Heart right ventricle (tissue), 16 donors: Measurements from ENCODE around the gene CAPN10. TPM values are rescaled to one million over a fixed set of nuclear protein-coding genes. Genes with fewer than 3 reads are reported as not detected.

ENCODE experiments used
- ATAC-seq, 8 donors: fragments of 200-7000 bp; cut with Tn5 transposase; one replicate each; pipeline ENCODE4 v1.9.1; 2020; ENCODE audit warnings: mild to moderate bottlenecking in 8 of 8, moderate library complexity in 8 of 8, moderate number of reproducible peaks in 1 of 8
- DNase-seq, 2 donors: peaks; one replicate each; pipeline ENCODE4 v3.0.0-alpha.2; 2020
- H3K27ac ChIP-seq, 10 donors: fragments of 200-600 bp; sonication (generic) in 2 of 10; one replicate each; pipeline versions ENCODE4 v1.5.0 to v1.8.0; 2020 to 2022; ENCODE audit warnings: mild to moderate bottlenecking in 3 of 10
- H3K27me3 ChIP-seq, 7 donors: fragments of 200-600 bp; one replicate each; pipeline ENCODE4 v1.8.0; 2021 to 2022; ENCODE audit warnings: mild to moderate bottlenecking in 2 of 7
- H3K36me3 ChIP-seq, 9 donors: fragments of 200-600 bp; sonication (generic) in 1 of 9; one replicate each; pipeline versions ENCODE4 v1.5.0 to v1.8.0; 2020 to 2022; ENCODE audit warnings: mild to moderate bottlenecking in 2 of 9
- H3K4me1 ChIP-seq, 9 donors: fragments of 200-600 bp; sonication (generic) in 1 of 9; one replicate each; pipeline versions ENCODE4 v1.5.0 to v1.8.0; 2020 to 2022; ENCODE audit warnings: mild to moderate bottlenecking in 4 of 9
- H3K4me3 ChIP-seq, 10 donors: fragments of 200-600 bp; sonication (generic) in 2 of 10; one replicate each; pipeline versions ENCODE4 v1.5.0 to v1.8.0; 2020 to 2022; ENCODE audit warnings: mild to moderate bottlenecking in 7 of 10, moderate library complexity in 2 of 10
- H3K9me3 ChIP-seq, 11 donors: fragments of 200-600 bp in 10 of 11; sonication (generic) in 2 of 11; one replicate each; pipeline versions ENCODE4 v1.5.0 to v1.8.0; 2013 to 2022; ENCODE audit warnings: mild to moderate bottlenecking in 2 of 11, control low read depth in 1 of 11, moderate library complexity in 1 of 11
- WGBS, 2 donors: extraction: QIAGEN DNeasy Blood & Tissue Kit; methylation state at CpG; one replicate each; pipeline ENCODE4 v1.1.7; 2013; ENCODE audit warnings: inconsistent platforms in 1 of 2; 5-methylcytosine and 5-hydroxymethylcytosine counted together
- intact Hi-C, 10 donors: fragments of 100-400 bp; cut with DNase I; formaldehyde crosslinking; loops; one replicate each; pipeline versions ENCODE4 v1.11.1 to v1.14.2; 2022
- polyA plus RNA-seq, 2 donors: library from polyadenylated mRNA; stranded (reverse); fragments of 200-250 nt; gene quantifications; one replicate each; pipeline ENCODE4 v1.2.3, GENCODE V29; 2013
- total RNA-seq, 10 donors: library from RNA; stranded (reverse); fragmentation: NEBNext Ultra II Directional in 3 of 10; extraction: Animal tissue kit (Norgen Biotek cat#: 25700) in 3 of 10; gene quantifications; one replicate each; pipeline versions ENCODE4 v1.2.1 to v1.2.4, GENCODE V29; 2021 to 2023
- TF ChIP-seq, protein P1 (sequence below), 9 donors: fragments of 200-600 bp; sonication (generic) in 2 of 9; IDR thresholded peaks; one replicate each; pipeline versions ENCODE4 v1.5.0 to v1.8.0; 2021 to 2022; ENCODE audit warnings: antibody characterized with exemption in 9 of 9, mild to moderate bottlenecking in 5 of 9, moderate library complexity in 1 of 9
- donor health status: Arrhythmogenic right ventricular cardiomyopathy.
- donor health status: ischemic (EF 13 %, LVEDD 7.1; RV severe dilation, severe dysfunction).
- donor health status: healthy with polysubstance abuse.
- donor health status: DM: no; HTN: yes; CAD: no.
- donor health status: DM: no; HTN: no; CAD: no.
- donor health status: ischemic (EF 25% LVEDD 6.9; RV normal size, moderate dysfunction).
- donor health status: ischemic (EF 25% LVEDD 5.7; RV mildly dilated, moderate dysfunction).
- donor health status: healthy.
- donor health status: DM: yes; HTN: yes; CAD: no.
- donor health status: Ischemic cardiomyopathy.
- donor health status: ischemic (EF 35%, LVEDD 5.7; RV mildly dilated, moderate dysfunction).
- donor health status: nonischemic (EF 11% LVEDD 7.7; RV severe dilation, severe dysfunction).
- donor health status: DM: yes; HTN: yes; CAD: no.
- donor health status: PGD.
- donor health status: ischemic (EF 29% LVEDD 5.4; RV normal size, mild dysfunction).
- donor health status: nonischemic (EF 23%, LVEDD 6.1; RV moderate dilation, normal function).

Gene CAPN10
- total and polyA plus RNA-seq, 12 donors, result 16.8 to 89.5 (median 21.0) TPM

DNA sequence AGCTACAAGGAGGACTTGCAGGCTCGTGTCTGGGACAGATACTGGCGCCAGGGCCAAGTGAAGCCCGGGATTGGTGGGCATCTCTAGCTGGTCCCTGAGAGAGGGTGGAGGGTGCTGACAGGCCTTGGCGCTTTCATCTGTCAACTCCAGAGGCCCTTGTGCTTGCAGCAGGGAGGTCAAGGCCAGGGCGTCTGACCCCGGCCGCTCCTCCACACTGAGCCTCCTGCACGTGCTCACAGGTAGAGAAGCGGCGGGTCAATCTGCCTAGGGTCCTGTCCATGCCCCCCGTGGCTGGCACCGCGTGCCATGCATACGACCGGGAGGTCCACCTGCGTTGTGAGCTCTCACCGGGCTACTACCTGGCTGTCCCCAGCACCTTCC is 9.5 kb downstream of the CAPN10 start:
- WGBS, 2 donors, result 54 to 71% methylated on average over 17 of the region's 17 CpGs
- Histone ChIP-seq H3K4me3 (peak overlapping the region in 1 of 10 donors; percentile 3), H3K9me3 (no peaks in the 10 kb centered on the region), H3K36me3 (peaks cover 0 to 90% (median 8%) of the 10 kb centered on the region in 9 donors), H3K4me1 (peaks cover 3 to 46% (median 20%) of the 10 kb centered on the region in 9 donors), H3K27me3 (no peaks in the 10 kb centered on the region), H3K27ac (peak overlapping the region in 9 of 10 donors; percentile 14 to 79 (median 67))
- DNase-seq (no peak), ATAC-seq (peak in 7 of 8 donors; percentile 6 to 30 (median 17))
- intact Hi-C loops, result loop anchor here in 1 of 10 donors (5.0 kb wide), 1 partner anchor 34 kb away; the partner anchor contains the start of gene DUSP28
- TF ChIP-seq, protein P1, sequence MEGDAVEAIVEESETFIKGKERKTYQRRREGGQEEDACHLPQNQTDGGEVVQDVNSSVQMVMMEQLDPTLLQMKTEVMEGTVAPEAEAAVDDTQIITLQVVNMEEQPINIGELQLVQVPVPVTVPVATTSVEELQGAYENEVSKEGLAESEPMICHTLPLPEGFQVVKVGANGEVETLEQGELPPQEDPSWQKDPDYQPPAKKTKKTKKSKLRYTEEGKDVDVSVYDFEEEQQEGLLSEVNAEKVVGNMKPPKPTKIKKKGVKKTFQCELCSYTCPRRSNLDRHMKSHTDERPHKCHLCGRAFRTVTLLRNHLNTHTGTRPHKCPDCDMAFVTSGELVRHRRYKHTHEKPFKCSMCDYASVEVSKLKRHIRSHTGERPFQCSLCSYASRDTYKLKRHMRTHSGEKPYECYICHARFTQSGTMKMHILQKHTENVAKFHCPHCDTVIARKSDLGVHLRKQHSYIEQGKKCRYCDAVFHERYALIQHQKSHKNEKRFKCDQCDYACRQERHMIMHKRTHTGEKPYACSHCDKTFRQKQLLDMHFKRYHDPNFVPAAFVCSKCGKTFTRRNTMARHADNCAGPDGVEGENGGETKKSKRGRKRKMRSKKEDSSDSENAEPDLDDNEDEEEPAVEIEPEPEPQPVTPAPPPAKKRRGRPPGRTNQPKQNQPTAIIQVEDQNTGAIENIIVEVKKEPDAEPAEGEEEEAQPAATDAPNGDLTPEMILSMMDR (IDR thresholded peaks at IDR 0.05), result no peak

DNA sequence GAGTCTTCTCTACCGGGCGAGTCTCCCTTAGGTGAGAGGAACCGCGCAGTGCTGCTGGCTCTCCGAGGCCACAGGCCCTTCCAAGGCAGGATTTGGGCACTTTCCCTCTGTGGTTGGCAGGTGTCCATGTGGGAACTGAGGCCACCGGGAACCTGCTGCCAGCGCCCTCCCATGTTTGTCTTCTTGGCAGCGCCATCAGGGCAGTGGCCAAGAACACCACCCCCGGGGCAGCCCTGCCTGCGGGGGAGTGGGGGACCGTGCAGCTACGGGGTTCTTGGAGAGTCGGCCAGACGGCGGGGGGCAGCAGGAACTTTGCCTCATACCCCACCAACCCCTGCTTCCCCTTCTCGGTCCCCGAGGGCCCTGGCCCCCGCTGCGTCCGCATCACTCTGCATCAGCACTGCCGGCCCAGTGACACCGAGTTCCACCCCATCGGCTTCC is 10.0 kb downstream of the CAPN10 start:
- ATAC-seq, result peak; percentile 57 to 83 (median 74)
- DNase-seq, result peak; percentile 75 to 83
- H3K27ac ChIP-seq, result peak overlapping the region in 8 of 10 donors; percentile 35 to 79 (median 68)
- peaks cover 3 to 46% (median 20%) of the 10 kb centered on the region in 9 donors for H3K4me1 ChIP-seq
- WGBS, 2 donors, result 51 to 67% methylated on average over 22 to 23 of the region's 23 CpGs
- no peaks in the 10 kb centered on the region for H3K27me3 ChIP-seq
- peaks cover 0 to 90% (median 8%) of the 10 kb centered on the region in 9 donors for H3K36me3 ChIP-seq
- intact Hi-C loops, result loop anchor here in 1 of 10 donors (5.0 kb wide), 1 partner anchor 34 kb away; the partner anchor contains the start of gene DUSP28
- TF ChIP-seq, protein P1 (IDR thresholded peaks at IDR 0.05), result no peak
- peak overlapping the region in 2 of 10 donors; percentile 3 to 14 for H3K4me3 ChIP-seq
- no peaks in the 10 kb centered on the region for H3K9me3 ChIP-seq

DNA sequence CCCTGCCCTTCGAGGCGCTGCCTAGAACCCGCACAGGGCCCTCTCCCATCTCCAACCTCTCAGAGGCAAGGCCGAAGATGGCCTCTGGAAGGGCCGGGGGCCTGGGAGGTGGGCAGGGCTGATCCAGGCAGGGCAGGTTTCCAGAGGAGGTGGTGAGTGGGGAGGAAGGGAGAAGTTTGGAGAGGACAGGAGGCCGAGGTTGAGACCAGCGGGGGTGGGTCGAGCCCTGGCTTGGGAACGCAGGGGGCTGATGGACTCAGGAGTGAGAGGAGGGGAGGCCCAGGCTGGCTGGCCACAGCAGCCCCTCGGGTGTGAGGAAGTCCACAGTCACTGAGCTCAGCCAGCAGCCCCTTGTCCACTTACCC is 10.5 kb downstream of the CAPN10 start:
- WGBS, 2 donors, result 49 to 74% methylated on average over 10 of the region's 10 CpGs
- no peaks in the 10 kb centered on the region for H3K27me3 ChIP-seq
- H3K4me1 ChIP-seq, result peaks cover 3 to 46% (median 20%) of the 10 kb centered on the region in 9 donors
- intact Hi-C loops, result loop anchor here in 1 of 10 donors (5.0 kb wide), 1 partner anchor 35 kb away; the partner anchor contains the start of gene DUSP28
- peaks cover 0 to 88% (median 8%) of the 10 kb centered on the region in 9 donors for H3K36me3 ChIP-seq
- DNase-seq, result no peak
- TF ChIP-seq, protein P1 (IDR thresholded peaks at IDR 0.05), result no peak
- peak in 1 of 8 donors; percentile 0 for ATAC-seq
- peak overlapping the region in 1 of 10 donors; percentile 14 for H3K4me3 ChIP-seq
- peak overlapping the region in 1 of 10 donors; percentile 54 for H3K27ac ChIP-seq
- no peaks in the 10 kb centered on the region for H3K9me3 ChIP-seq

DNA sequence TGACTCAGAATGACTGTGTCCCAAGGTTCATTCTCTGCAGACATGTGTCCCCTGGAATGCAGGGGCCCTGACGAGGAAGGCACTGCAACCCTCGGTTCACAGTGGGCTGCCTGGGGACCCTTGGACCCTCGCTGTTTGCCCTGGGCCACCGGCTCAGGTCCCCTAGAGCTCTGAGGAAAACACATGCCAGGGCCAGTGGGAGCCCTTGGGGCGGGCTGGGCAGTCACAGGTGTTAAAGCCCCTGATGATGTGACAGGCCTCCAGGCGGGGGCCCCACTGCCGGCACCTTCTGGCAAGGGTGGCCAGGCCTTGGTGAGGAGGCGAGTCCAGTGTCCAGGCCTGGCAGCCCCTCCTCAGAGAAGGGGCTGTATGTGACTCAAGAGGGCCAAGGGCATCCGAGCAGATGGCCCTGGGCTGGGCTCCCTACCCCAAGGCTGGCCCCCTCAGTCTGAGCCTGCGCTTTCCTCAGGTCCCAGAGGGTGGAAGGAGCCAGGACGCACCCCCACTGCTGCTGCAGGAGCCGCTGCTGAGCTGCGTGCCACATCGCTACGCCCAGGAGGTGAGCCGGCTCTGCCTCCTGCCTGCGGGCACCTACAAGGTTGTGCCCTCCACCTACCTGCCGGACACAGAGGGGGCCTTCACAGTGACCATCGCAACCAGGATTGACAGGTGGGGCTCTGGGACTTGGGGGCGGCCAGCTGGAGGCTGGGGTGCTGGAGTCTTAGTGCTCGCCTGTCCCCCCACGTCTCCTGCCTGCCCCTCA is 11.1 kb downstream of the CAPN10 start:
- peaks cover 0 to 82% (median 8%) of the 10 kb centered on the region in 9 donors for H3K36me3 ChIP-seq
- H3K27me3 ChIP-seq, result no peaks in the 10 kb centered on the region
- TF ChIP-seq, protein P1 (IDR thresholded peaks at IDR 0.05), result no peak
- H3K9me3 ChIP-seq, result no peaks in the 10 kb centered on the region
- intact Hi-C loops, result loop anchor here in 1 of 10 donors (5.0 kb wide), 1 partner anchor 35 kb away; the partner anchor contains the start of gene DUSP28
- 87 to 89% methylated on average over 22 of the region's 22 CpGs for WGBS, 2 donors
- H3K4me3 ChIP-seq, result no peak overlapping the region
- no peak overlapping the region for H3K27ac ChIP-seq
- peaks cover 3 to 46% (median 20%) of the 10 kb centered on the region in 9 donors for H3K4me1 ChIP-seq
- ATAC-seq, result no peak
- DNase-seq, result peak in 1 of 2 donors; percentile 9
